H9 (cell line): ENCODE data around the gene KSR1. TPM values are rescaled to one million over a fixed set of nuclear protein-coding genes. Genes with fewer than 3 reads are reported as not detected.

ENCODE experiments used
- DNase-seq: peaks from one replicate; pipeline ENCODE4 v3.0.0-alpha.2; 2017
- H2AFZ ChIP-seq: one replicate; pipeline ENCODE4 v1.6.1; 2013; ENCODE audit warnings: mild to moderate bottlenecking, low read length, control low read depth, moderate library complexity
- H2AK5ac ChIP-seq: 2 replicates; pipeline ENCODE4 v1.6.1; 2013; ENCODE audit warnings: low read length, control low read depth, mixed read lengths; ENCODE audit not compliant: insufficient read length
- H2BK120ac ChIP-seq: one replicate; pipeline ENCODE4 v1.6.1; 2013; ENCODE audit warnings: low read depth, mild to moderate bottlenecking, low read length, control low read depth, inconsistent platforms; ENCODE audit not compliant: poor library complexity, severe bottlenecking
- H2BK12ac ChIP-seq: 2 replicates; pipeline ENCODE4 v1.6.1; 2013; ENCODE audit warnings: low read length, control low read depth, mixed read lengths, low read depth; ENCODE audit not compliant: insufficient read length
- H2BK15ac ChIP-seq: 2 replicates; pipeline ENCODE4 v1.6.1; 2013; ENCODE audit warnings: low read depth, low read length, control low read depth
- H2BK20ac ChIP-seq: one replicate; pipeline ENCODE4 v1.6.1; 2013; ENCODE audit warnings: low read depth, mild to moderate bottlenecking, low read length, control low read depth, inconsistent platforms; ENCODE audit not compliant: poor library complexity, severe bottlenecking
- H2BK5ac ChIP-seq: 2 replicates; pipeline ENCODE4 v1.6.1; 2013; ENCODE audit warnings: low read length, control low read depth, mixed read lengths; ENCODE audit not compliant: insufficient read length
- H3K14ac ChIP-seq: 2 replicates; pipeline ENCODE4 v1.6.1; 2013; ENCODE audit warnings: low read length, control low read depth; ENCODE audit not compliant: insufficient read depth
- H3K18ac ChIP-seq: 2 replicates; pipeline ENCODE4 v1.6.1; 2013; ENCODE audit warnings: low read depth, mild to moderate bottlenecking, mixed read lengths, low read length, control low read depth; ENCODE audit not compliant: insufficient read length
- H3K23ac ChIP-seq: 2 replicates; pipeline ENCODE4 v1.6.1; 2013; ENCODE audit warnings: low read length, control low read depth, mixed read lengths, low read depth; ENCODE audit not compliant: insufficient read length
- H3K23me2 ChIP-seq: 2 replicates; pipeline ENCODE4 v1.6.1; 2013; ENCODE audit warnings: low read depth, mild to moderate bottlenecking, mixed read lengths, low read length, control low read depth; ENCODE audit not compliant: insufficient read length, poor library complexity, severe bottlenecking
- H3K27ac ChIP-seq: 2 replicates; pipeline ENCODE4 v1.5.1; 2013; ENCODE audit warnings: low read length, control low read depth, mixed read lengths, low read depth; ENCODE audit not compliant: insufficient read length
- H3K27me3 ChIP-seq: 2 replicates; pipeline ENCODE4 v1.6.1; 2013; ENCODE audit warnings: low read length, control low read depth, inconsistent platforms; ENCODE audit not compliant: insufficient read depth
- H3K4ac ChIP-seq: 2 replicates; pipeline ENCODE4 v1.6.1; 2013; ENCODE audit warnings: low read depth, mild to moderate bottlenecking, control low read depth, inconsistent platforms, low read length, moderate library complexity
- H3K4me1 ChIP-seq: 2 replicates; pipeline ENCODE4 v1.6.1; 2013; ENCODE audit warnings: low read length, control low read depth, inconsistent platforms; ENCODE audit not compliant: insufficient read depth
- H3K4me2 ChIP-seq: 2 replicates; pipeline ENCODE4 v1.6.1; 2013; ENCODE audit warnings: low read length, control low read depth, mixed read lengths; ENCODE audit not compliant: insufficient read length, insufficient read depth
- H3K56ac ChIP-seq: 2 replicates; pipeline ENCODE4 v1.6.1; 2013; ENCODE audit warnings: low read depth, mild to moderate bottlenecking, mixed read lengths, low read length, control low read depth; ENCODE audit not compliant: insufficient read length
- H3K79me1 ChIP-seq: 2 replicates; pipeline ENCODE4 v1.6.1; 2013; ENCODE audit warnings: low read depth, mild to moderate bottlenecking, moderate library complexity, low read length, control low read depth, inconsistent platforms; ENCODE audit not compliant: insufficient read depth, poor library complexity, severe bottlenecking
- H3K79me2 ChIP-seq: 2 replicates; pipeline ENCODE4 v1.6.1; 2013; ENCODE audit warnings: low read length, control low read depth, inconsistent platforms; ENCODE audit not compliant: insufficient read depth
- H3K9ac ChIP-seq: 2 replicates; pipeline ENCODE4 v1.6.1; 2013; ENCODE audit warnings: low read length, control low read depth, mixed read lengths; ENCODE audit not compliant: insufficient read length; ENCODE audit errors: extremely low read depth
- H3K9me3 ChIP-seq: one replicate; pipeline ENCODE4 v1.6.1; 2013; ENCODE audit warnings: low read depth, low read length, inconsistent platforms; ENCODE audit not compliant: control insufficient read depth
- H3T11ph ChIP-seq: one replicate; pipeline ENCODE4 v1.6.1; 2013; ENCODE audit warnings: mild to moderate bottlenecking, low read length, control low read depth, inconsistent platforms
- H4K20me1 ChIP-seq: one replicate; pipeline ENCODE4 v1.6.1; 2013; ENCODE audit not compliant: control insufficient read depth, insufficient read length, insufficient read depth
- H4K5ac ChIP-seq: 2 replicates; pipeline ENCODE4 v1.6.1; 2013; ENCODE audit warnings: low read depth, mild to moderate bottlenecking, mixed read lengths, low read length, control low read depth; ENCODE audit not compliant: insufficient read length
- H4K8ac ChIP-seq: replicated peaks from 2 replicates; pipeline ENCODE4 v1.6.1; 2013; ENCODE audit warnings: low read length, control low read depth, mixed read lengths, low read depth; ENCODE audit not compliant: insufficient read length
- H4K91ac ChIP-seq: 2 replicates; pipeline ENCODE4 v1.6.1; 2013; ENCODE audit warnings: low read depth, mild to moderate bottlenecking, moderate library complexity, mixed read lengths, low read length, control low read depth; ENCODE audit not compliant: insufficient read length
- H3K27ac Mint-ChIP-seq, 3 experiments: 2 replicates in 2 of 3; 3 replicates in 1 of 3; pipeline ENCODE4 v1.8.0; 2020 to 2021; ENCODE audit warnings: mixed read lengths in 3 of 3, mild to moderate bottlenecking in 1 of 3, moderate library complexity in 1 of 3
- H3K27me3 Mint-ChIP-seq: 2 replicates; pipeline ENCODE4 v1.8.0; 2021; ENCODE audit warnings: low read depth, mild to moderate bottlenecking, moderate library complexity, mixed read lengths
- H3K36me3 Mint-ChIP-seq, 3 experiments: 2 replicates in 2 of 3; 3 replicates in 1 of 3; pipeline ENCODE4 v1.8.0; 2020 to 2021; ENCODE audit warnings: low read depth in 3 of 3, mixed read lengths in 3 of 3; ENCODE audit not compliant: insufficient read depth in 1 of 3
- H3K4me1 Mint-ChIP-seq, 2 experiments: 2 replicates each; pipeline ENCODE4 v1.8.0; 2020; ENCODE audit warnings: mixed read lengths in 2 of 2
- H3K4me3 Mint-ChIP-seq, 2 experiments: 2 replicates in 1 of 2; 3 replicates in 1 of 2; pipeline ENCODE4 v1.8.0; 2020 to 2021; ENCODE audit warnings: mild to moderate bottlenecking in 2 of 2, mixed read lengths in 2 of 2, moderate library complexity in 1 of 2
- H3K9me3 Mint-ChIP-seq, 2 experiments: 2 replicates in 1 of 2; 3 replicates in 1 of 2; pipeline ENCODE4 v1.8.0; 2020; ENCODE audit warnings: mild to moderate bottlenecking in 2 of 2, mixed read lengths in 2 of 2, moderate library complexity in 1 of 2
- whole genome bisulfite sequencing: extraction: QIAGEN DNeasy Blood & Tissue Kit; methylation state at CpG from one replicate; pipeline ENCODE4 v1.1.7; 2013; ENCODE audit warnings: missing lambda C conversion rate, low lambda C conversion rate, mixed read lengths; ENCODE audit not compliant: insufficient read length; ENCODE audit errors: extremely low coverage; 5-methylcytosine and 5-hydroxymethylcytosine counted together
- total RNA-seq: library from RNA; stranded (reverse); gene quantifications from 2 replicates; pipeline ENCODE4 v1.2.1, GENCODE V29; 2021
- TF ChIP-seq, protein P1 (sequence below): fragments of 200-600 bp; sonication (generic); conservative IDR thresholded peaks from 3 replicates; pipeline ENCODE4 v1.8.0; 2021; ENCODE audit warnings: antibody characterized with exemption, mild to moderate bottlenecking

The KSR1 gene
- total RNA-seq, 1 experiment from 2014 or later = 44.9 TPM

DNA sequence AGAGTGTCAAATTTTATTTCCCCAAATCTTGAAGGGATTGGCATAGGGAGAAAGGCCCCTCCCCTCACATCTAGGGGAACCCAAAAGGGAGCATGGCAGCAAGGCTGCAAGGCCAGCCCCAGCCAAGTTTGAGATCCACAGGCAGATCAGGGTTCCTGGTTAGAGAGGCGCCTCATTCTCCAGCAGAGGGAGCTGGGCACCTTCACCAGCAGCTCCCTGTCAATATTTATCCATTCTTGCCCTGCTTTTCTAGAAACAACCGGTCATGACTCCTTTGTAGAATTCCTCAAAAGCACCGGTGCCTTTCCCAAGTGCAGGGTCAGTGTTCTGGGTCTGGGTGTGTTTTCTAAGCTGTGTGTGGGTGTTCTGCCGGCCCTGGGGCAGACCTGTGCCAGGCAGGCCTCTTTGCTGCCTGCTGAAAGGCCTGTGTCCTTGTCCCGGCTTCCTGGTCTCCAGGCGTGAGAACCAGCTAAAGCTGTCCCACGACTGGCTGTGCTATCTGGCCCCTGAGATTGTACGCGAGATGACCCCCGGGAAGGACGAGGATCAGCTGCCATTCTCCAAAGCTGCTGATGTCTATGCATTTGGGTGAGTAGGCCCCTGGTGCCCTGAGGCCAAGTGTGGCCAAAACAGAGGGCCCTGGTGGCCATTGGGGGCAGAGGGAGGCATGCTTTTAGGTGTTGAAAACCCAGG lies 153.5 kb downstream of the KSR1 start:
- peak overlapping the region in 2 of 3 experiments; percentile 64 to 65; a peak in 3 of 7 replicates for H3K27ac Mint-ChIP-seq
- Histone ChIP-seq H3K56ac (no peak overlapping the region), H3K9ac (no peak overlapping the region), H4K91ac (no peak overlapping the region), H4K20me1 (no peaks in the 10 kb centered on the region), H3K79me1 (no peaks in the 10 kb centered on the region), H3K27me3 (no peaks in the 10 kb centered on the region), H3K18ac (no peak overlapping the region), H2AFZ (no peak overlapping the region), H2BK5ac (no peak overlapping the region), H3K23me2 (no peaks in the 10 kb centered on the region), H2BK12ac (no peak overlapping the region), H3K9me3 (no peaks in the 10 kb centered on the region), H3K4me2 (no peak overlapping the region), H4K5ac (no peak overlapping the region), H3K4me1 (no peaks in the 10 kb centered on the region), H3K23ac (no peak overlapping the region), H2BK15ac (no peak overlapping the region), H2AK5ac (no peak overlapping the region), H3K27ac (no peak overlapping the region), H3T11ph (no peak overlapping the region), H2BK20ac (no peak overlapping the region), H3K79me2 (no peaks in the 10 kb centered on the region), H3K4ac (no peak overlapping the region), H2BK120ac (no peak overlapping the region), H4K8ac (no peak overlapping the region), H3K14ac (no peak overlapping the region)
- H3K36me3 Mint-ChIP-seq = peaks cover 2 to 59% (median 30%) of the 10 kb centered on the region in 3 experiments
- H3K27me3 Mint-ChIP-seq = no peaks in the 10 kb centered on the region
- H3K4me1 Mint-ChIP-seq = no peaks in the 10 kb centered on the region
- H3K4me3 Mint-ChIP-seq = no peak overlapping the region
- DNase-seq = peak; percentile 72
- WGBS = no CpG with 5 or more reads among the region's 11 CpGs
- no peaks in the 10 kb centered on the region for H3K9me3 Mint-ChIP-seq
- TF ChIP-seq, protein P1, sequence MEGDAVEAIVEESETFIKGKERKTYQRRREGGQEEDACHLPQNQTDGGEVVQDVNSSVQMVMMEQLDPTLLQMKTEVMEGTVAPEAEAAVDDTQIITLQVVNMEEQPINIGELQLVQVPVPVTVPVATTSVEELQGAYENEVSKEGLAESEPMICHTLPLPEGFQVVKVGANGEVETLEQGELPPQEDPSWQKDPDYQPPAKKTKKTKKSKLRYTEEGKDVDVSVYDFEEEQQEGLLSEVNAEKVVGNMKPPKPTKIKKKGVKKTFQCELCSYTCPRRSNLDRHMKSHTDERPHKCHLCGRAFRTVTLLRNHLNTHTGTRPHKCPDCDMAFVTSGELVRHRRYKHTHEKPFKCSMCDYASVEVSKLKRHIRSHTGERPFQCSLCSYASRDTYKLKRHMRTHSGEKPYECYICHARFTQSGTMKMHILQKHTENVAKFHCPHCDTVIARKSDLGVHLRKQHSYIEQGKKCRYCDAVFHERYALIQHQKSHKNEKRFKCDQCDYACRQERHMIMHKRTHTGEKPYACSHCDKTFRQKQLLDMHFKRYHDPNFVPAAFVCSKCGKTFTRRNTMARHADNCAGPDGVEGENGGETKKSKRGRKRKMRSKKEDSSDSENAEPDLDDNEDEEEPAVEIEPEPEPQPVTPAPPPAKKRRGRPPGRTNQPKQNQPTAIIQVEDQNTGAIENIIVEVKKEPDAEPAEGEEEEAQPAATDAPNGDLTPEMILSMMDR = peak; percentile 68
